Measurements from ENCODE around the gene INSC. TPM values are rescaled to one million over a fixed set of nuclear protein-coding genes. Genes with fewer than 3 reads are reported as not detected.

Gene INSC
- total and polyA plus RNA-seq, 2 experiments from 2014 or later: 0.97 to 1.5 TPM

- no peak for TF ChIP-seq ZNF462 (CRISPR knock-in tag; IDR thresholded peaks at IDR 0.05)
- no peak for TF ChIP-seq EZH2 (IDR thresholded peaks at IDR 0.05; ENCODE audit: low read depth, unreplicated experiment)
These were observed 67.6 kb downstream of the INSC start (continued) for GRCh38 chr11:15182372-15182771.

- H3K79me2 ChIP-seq (replicated peaks; ENCODE audit: insufficient read depth): no peaks in the 10 kb centered on the region
- no peaks in the 10 kb centered on the region for H4K20me1 ChIP-seq (replicated peaks; ENCODE audit: insufficient read depth)
- no peaks in the 10 kb centered on the region for H3K36me3 Mint-ChIP-seq (ENCODE audit: low read depth)
- H3K4me1 Mint-ChIP-seq: peaks cover 26% of the 10 kb centered on the region; the same call in 2 of the 3 replicates
- no peak overlapping the region for H3K4me3 ChIP-seq
- H3F3A ChIP-seq (replicated peaks; ENCODE audit: low read depth): no peaks in the 10 kb centered on the region
- H3K27me3 Mint-ChIP-seq (ENCODE audit: insufficient read depth, low read depth, poor library complexity): no peaks in the 10 kb centered on the region
- H3K4me2 ChIP-seq: no peak overlapping the region
- ATAC-seq (no peak), DNase-seq (ENCODE audit: low spot score) (no peak)
- no peak overlapping the region for H3K27ac ChIP-seq (ENCODE audit: low read depth)
- no peak overlapping the region for H3K27ac Mint-ChIP-seq
- no peaks in the 10 kb centered on the region for H3K9me3 Mint-ChIP-seq
- H3K4me3 Mint-ChIP-seq: no peak overlapping the region
- TF ChIP-seq EZH2phosphoT487 (IDR thresholded peaks at IDR 0.05; ENCODE audit: unreplicated experiment) (no peak), CTCF (conservative IDR thresholded peaks at IDR 0.05; ENCODE audit: low read depth in 2 of 2) (no peak), JUNB (IDR thresholded peaks at IDR 0.05; ENCODE audit: unreplicated experiment) (no peak), ETS1 (IDR thresholded peaks at IDR 0.05) (no peak)
- peaks cover 26% of the 10 kb centered on the region for H3K4me1 ChIP-seq (ENCODE audit: insufficient read depth)
- no peak overlapping the region for H2AFZ ChIP-seq
- H3K36me3 ChIP-seq (ENCODE audit: insufficient read depth): no peaks in the 10 kb centered on the region
- no peaks in the 10 kb centered on the region for H3K27me3 ChIP-seq (ENCODE audit: insufficient read depth)
- H3K9me2 ChIP-seq (ENCODE audit: insufficient read depth): 0 out of 2 replicates have a peak, but pooled peaks cover 1% of the 10 kb centered on the region
These were observed 70.3 kb downstream of the INSC start for GRCh38 chr11:15185021-15185420.

All from GM23338 (cell line).